ENCODE results near the gene JOSD1.

GRCh38 chr22:38709306-38709705, 8.6 kb upstream of the JOSD1 start:
- no peak for TF ChIP-seq CTCF (IDR thresholded peaks at IDR 0.05)
- TF ChIP-seq POLR2A (IDR thresholded peaks at IDR 0.05), result no peak
